AG04449 (cell line): ENCODE data around the gene PDP2.

Source experiments
- CTCF ChIA-PET: fragments of 350-600 bp; formaldehyde crosslinking; extraction: SDS; loops from one replicate; lab custom pipeline; 2021; ENCODE audit warnings: antibody characterized with exemption; lab: Yijun Ruan, JAX
- POLR2A ChIA-PET: fragments of 400-600, 350-600 bp; formaldehyde crosslinking; extraction: SDS; loops from one replicate; lab custom pipeline; 2020; ENCODE audit warnings: antibody characterized with exemption, inconsistent platforms; lab: Yijun Ruan, JAX
- DNase-seq: peaks from one replicate; pipeline ENCODE4 v3.0.0-alpha.2; 2010; ENCODE audit warnings: low read depth, low spot score
- H3K4me3 ChIP-seq: 2 replicates; pipeline ENCODE4 v1.5.1; 2011; ENCODE audit warnings: low read depth, mild to moderate bottlenecking, control low read depth, low read length
- TF ChIP-seq, protein P1 (sequence below): IDR thresholded peaks from one replicate; pipeline ENCODE4 v1.5.1; 2011; ENCODE audit warnings: mild to moderate bottlenecking, moderate library complexity, low read length, control low read depth, inconsistent platforms; ENCODE audit not compliant: insufficient read depth; ENCODE audit errors: missing control alignments

Gene PDP2

GRCh38 chr16:66919569-66920298 lies 39.4 kb downstream of the PDP2 start:
- no peak for DNase-seq
- no peak overlapping the region for H3K4me3 ChIP-seq
- TF ChIP-seq, protein P1, sequence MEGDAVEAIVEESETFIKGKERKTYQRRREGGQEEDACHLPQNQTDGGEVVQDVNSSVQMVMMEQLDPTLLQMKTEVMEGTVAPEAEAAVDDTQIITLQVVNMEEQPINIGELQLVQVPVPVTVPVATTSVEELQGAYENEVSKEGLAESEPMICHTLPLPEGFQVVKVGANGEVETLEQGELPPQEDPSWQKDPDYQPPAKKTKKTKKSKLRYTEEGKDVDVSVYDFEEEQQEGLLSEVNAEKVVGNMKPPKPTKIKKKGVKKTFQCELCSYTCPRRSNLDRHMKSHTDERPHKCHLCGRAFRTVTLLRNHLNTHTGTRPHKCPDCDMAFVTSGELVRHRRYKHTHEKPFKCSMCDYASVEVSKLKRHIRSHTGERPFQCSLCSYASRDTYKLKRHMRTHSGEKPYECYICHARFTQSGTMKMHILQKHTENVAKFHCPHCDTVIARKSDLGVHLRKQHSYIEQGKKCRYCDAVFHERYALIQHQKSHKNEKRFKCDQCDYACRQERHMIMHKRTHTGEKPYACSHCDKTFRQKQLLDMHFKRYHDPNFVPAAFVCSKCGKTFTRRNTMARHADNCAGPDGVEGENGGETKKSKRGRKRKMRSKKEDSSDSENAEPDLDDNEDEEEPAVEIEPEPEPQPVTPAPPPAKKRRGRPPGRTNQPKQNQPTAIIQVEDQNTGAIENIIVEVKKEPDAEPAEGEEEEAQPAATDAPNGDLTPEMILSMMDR: no peak
- POLR2A ChIA-PET: interaction anchor here (0.8 kb wide), 1 partner anchor 39 kb away, joined by 3 read pairs; the partner anchor contains the start of gene PDP2
- CTCF ChIA-PET: interaction anchor here (15.4 kb wide), 1 partner anchor 18 kb away, joined by 350 read pairs; no protein-coding TSS in a partner anchor

GRCh38 chr16:66920299-66920590 lies 39.9 kb downstream of the PDP2 start:
- POLR2A ChIA-PET: interaction anchor here (0.8 kb wide), 1 partner anchor 40 kb away, joined by 3 read pairs; the partner anchor contains the start of gene PDP2
- TF ChIP-seq, protein P1: no peak
- CTCF ChIA-PET: interaction anchor here (15.4 kb wide), 1 partner anchor 18 kb away, joined by 350 read pairs; no protein-coding TSS in a partner anchor
- H3K4me3 ChIP-seq: no peak overlapping the region
- DNase-seq: no peak

DNA sequence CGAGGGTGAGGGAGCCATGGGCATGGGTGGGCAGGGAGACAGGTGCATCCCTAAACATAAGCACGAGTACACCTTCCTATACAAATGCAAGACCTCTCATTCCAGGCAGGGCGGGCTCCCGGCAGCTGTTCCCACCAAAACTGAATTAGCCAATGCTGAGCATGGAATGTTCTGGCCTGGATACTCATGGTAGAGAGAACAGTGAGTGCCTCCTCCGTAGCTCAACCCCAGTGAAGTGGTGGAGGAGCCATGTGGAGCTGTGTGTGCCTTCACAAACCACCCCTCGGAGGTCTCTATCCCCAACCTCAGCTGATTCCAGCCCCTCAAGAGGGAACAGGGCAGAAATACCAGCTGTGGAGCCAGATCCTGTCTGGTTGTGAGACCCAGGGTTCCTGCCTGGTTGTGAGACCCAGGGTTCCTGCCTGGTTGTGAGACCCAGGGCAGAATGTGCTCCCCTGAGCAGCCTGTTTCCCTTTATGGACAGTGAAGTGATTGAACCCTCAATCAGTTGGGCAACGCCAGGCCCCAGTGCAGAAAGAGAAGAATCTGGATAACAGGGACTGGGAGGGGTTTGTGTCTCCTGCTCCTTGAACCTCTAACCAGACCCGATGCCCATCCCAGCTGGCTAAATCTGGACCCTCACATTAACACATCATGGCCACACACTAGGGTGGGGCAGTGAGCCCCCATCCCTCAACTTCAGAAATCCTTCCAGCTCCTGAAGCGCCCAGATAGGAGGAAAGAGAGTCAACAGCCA lies 40.8 kb downstream of the PDP2 start:
- no peak overlapping the region for H3K4me3 ChIP-seq
- POLR2A ChIA-PET: no interaction called here
- TF ChIP-seq, protein P1: no peak
- DNase-seq: no peak
- CTCF ChIA-PET: interaction anchor here (0.9 to 15.4 kb wide), 2 partner anchors 19 to 234 kb away, joined by 3 to 350 read pairs; no protein-coding TSS in a partner anchor

- no peak overlapping the region for H3K4me3 ChIP-seq
- TF ChIP-seq, protein P1: no peak
- ChIA-PET CTCF (interaction anchor here (0.9 to 15.4 kb wide), 3 partner anchors 20 to 233 kb away, joined by 3 to 350 read pairs (median 3); no protein-coding TSS in a partner anchor), POLR2A (no interaction called here)
- no peak for DNase-seq
Measured at GRCh38 chr16:66921729-66922450, 41.6 kb downstream of the PDP2 start.

DNA sequence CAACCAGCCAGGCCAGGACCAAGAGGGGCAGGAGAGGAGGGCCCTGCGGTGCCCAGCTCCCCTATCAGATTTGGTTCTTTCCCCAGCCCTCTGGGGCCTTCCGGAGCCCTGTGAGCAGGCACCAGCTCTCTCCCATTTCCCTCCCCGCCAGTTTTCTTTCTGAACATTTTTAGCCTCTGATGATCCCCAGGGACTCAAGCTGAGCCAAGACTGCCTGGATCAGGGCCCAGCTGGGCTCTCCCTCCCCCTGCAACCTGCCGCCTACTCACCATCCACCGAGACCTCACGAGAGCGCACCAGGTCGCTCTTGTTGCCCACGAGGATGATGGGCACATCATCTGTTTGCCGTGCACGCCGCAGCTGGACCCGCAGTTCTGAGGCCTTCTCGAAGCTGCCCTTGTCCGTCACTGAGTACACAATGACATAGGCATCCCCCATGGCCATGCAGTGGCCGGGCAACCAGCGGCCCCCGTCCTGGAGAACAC lies 43.0 kb downstream of the PDP2 start:
- H3K4me3 ChIP-seq: no peak overlapping the region
- TF ChIP-seq, protein P1: no peak
- CTCF ChIA-PET: interaction anchor here (15.4 kb wide), 1 partner anchor 21 kb away, joined by 350 read pairs; no protein-coding TSS in a partner anchor
- no peak for DNase-seq
- POLR2A ChIA-PET: no interaction called here
